ENCODE results near the gene GOLIM4. TPM values are rescaled to one million over a fixed set of nuclear protein-coding genes. Genes with fewer than 3 reads are reported as not detected.
A peak's percentile ranks its signal among the peaks of the same experiment; 100 is the strongest.

Gene GOLIM4
- total and polyA plus RNA-seq, 2 of the 13 experiments (the other 11 are each of a cell fraction or from before 2014, with no cell fraction given) = 10.9 to 47.7 TPM

GRCh38 chr3:168091941-168092340 lies 3.8 kb downstream of the GOLIM4 start (continued):
- TF ChIP-seq ARID4A (CRISPR knock-in tag; IDR thresholded peaks at IDR 0.05; ENCODE audit: borderline replicate concordance) (no peak), ZNF703 (CRISPR knock-in tag; IDR thresholded peaks at IDR 0.05; ENCODE audit: borderline replicate concordance) (no peak), IRF9 (CRISPR knock-in tag; IDR thresholded peaks at IDR 0.05; ENCODE audit: borderline replicate concordance) (no peak), ZNF251 (CRISPR knock-in tag; IDR thresholded peaks at IDR 0.05) (no peak), AGO2 (optimal IDR thresholded peaks at IDR 0.05; ENCODE audit: low read depth, low read length) (no peak), ZNF329 (CRISPR knock-in tag; IDR thresholded peaks at IDR 0.05; ENCODE audit: low read depth) (no peak), YEATS2 (CRISPR knock-in tag; IDR thresholded peaks at IDR 0.05; ENCODE audit: borderline replicate concordance) (no peak), ZNF3 (CRISPR knock-in tag; IDR thresholded peaks at IDR 0.05) (no peak), ZNF746 (CRISPR knock-in tag; IDR thresholded peaks at IDR 0.05) (no peak), ZNF552 (CRISPR knock-in tag; IDR thresholded peaks at IDR 0.05; ENCODE audit: borderline replicate concordance) (no peak), ZFAT (CRISPR knock-in tag; conservative IDR thresholded peaks at IDR 0.05) (no peak), ZHX2 (IDR thresholded peaks at IDR 0.05; ENCODE audit: low read depth) (no peak), ZHX2 (CRISPR knock-in tag; IDR thresholded peaks at IDR 0.05; ENCODE audit: borderline replicate concordance) (no peak), MZF1 (CRISPR knock-in tag; IDR thresholded peaks at IDR 0.05; ENCODE audit: borderline replicate concordance) (no peak), SOX13 (IDR thresholded peaks at IDR 0.05) (no peak), SOX13 (CRISPR knock-in tag; conservative IDR thresholded peaks at IDR 0.05 in 1 of 2, IDR thresholded peaks at IDR 0.05 in 1 of 2) (peak in 1 of 2 experiments; percentile 68; a peak in 1 of 4 replicates), ZNF562 (CRISPR knock-in tag; IDR thresholded peaks at IDR 0.05; ENCODE audit: borderline replicate concordance) (no peak)

Data from HepG2 (cell line).